Gastrocnemius medialis (tissue), 4 donors: ENCODE results near the gene PLCL1.

ENCODE experiments used
- POLR2A ChIP-seq, 2 donors: fragments of 450-650 bp; IDR thresholded peaks; one replicate each; pipeline ENCODE4 v1.6.1; 2017; ENCODE audit warnings: antibody characterized with exemption in 2 of 2, mild to moderate bottlenecking in 2 of 2, moderate library complexity in 2 of 2
- TF ChIP-seq, protein P1 (sequence below), 5 experiments: fragments of 450-650 bp in 3 of 5; fragments of 200-600 bp in 2 of 5; sonication (generic) in 2 of 5; IDR thresholded peaks in 4 of 5; conservative IDR thresholded peaks in 1 of 5; 1 replicate in 4 of 5; 2 replicates in 1 of 5; pipeline ENCODE4 v1.5.1; 2016 to 2019; ENCODE audit warnings: antibody characterized with exemption in 5 of 5, mild to moderate bottlenecking in 3 of 5, moderate library complexity in 3 of 5

DNA sequence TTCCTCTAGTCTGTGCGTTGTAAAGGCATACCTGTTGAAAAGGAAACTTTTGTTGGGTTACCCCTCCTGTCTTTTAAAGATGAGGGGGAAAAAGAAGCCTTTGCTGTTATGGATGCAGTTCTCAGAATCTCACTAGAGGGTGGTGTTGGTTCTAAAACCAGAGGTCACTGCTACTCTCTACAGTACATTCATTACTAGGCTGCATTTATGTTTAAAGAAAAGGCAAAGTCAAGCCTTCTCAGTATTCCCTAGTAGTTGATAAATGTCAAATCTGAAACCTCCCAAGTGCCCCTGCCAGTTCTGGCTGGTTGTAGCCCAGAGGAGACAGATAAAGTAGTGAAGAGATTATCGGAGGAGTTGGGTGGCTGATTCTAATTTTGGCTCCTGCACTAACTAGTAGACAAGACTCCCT, 1.4 kb upstream of the PLCL1 start:
- TF ChIP-seq, protein P1, sequence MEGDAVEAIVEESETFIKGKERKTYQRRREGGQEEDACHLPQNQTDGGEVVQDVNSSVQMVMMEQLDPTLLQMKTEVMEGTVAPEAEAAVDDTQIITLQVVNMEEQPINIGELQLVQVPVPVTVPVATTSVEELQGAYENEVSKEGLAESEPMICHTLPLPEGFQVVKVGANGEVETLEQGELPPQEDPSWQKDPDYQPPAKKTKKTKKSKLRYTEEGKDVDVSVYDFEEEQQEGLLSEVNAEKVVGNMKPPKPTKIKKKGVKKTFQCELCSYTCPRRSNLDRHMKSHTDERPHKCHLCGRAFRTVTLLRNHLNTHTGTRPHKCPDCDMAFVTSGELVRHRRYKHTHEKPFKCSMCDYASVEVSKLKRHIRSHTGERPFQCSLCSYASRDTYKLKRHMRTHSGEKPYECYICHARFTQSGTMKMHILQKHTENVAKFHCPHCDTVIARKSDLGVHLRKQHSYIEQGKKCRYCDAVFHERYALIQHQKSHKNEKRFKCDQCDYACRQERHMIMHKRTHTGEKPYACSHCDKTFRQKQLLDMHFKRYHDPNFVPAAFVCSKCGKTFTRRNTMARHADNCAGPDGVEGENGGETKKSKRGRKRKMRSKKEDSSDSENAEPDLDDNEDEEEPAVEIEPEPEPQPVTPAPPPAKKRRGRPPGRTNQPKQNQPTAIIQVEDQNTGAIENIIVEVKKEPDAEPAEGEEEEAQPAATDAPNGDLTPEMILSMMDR (IDR thresholded peaks at IDR 0.05 in 4 of 5, conservative IDR thresholded peaks at IDR 0.05 in 1 of 5) = peak; percentile 50 to 80 (median 74)
- no peak for TF ChIP-seq POLR2A (IDR thresholded peaks at IDR 0.05)
